Liver (tissue), 3 donors: Measurements from ENCODE around the gene KLHL30.

Experiments used
- CTCF ChIP-seq: fragments of 150-350 bp; IDR thresholded peaks from 2 replicates; pipeline ENCODE4 v1.5.1; 2017; ENCODE audit warnings: improper control_type of control experiment, low read depth, low read length; ENCODE audit not compliant: missing input control
- EGR1 ChIP-seq, 2 donors: IDR thresholded peaks; 2 replicates each; pipeline ENCODE4 v1.6.1; 2016 to 2018; ENCODE audit warnings: antibody characterized with exemption in 2 of 2, low read depth in 2 of 2
- JUND ChIP-seq, 2 donors: IDR thresholded peaks; 2 replicates each; pipeline ENCODE4 v1.6.1; 2016; ENCODE audit warnings: antibody characterized with exemption in 2 of 2
- MAX ChIP-seq: IDR thresholded peaks from 2 replicates; pipeline ENCODE4 v1.6.1; 2016; ENCODE audit warnings: antibody characterized with exemption
- RAD21 ChIP-seq, 2 donors: IDR thresholded peaks; 2 replicates each; pipeline ENCODE4 v1.6.1; 2016; ENCODE audit warnings: antibody characterized with exemption in 2 of 2, mild to moderate bottlenecking in 2 of 2
- SP1 ChIP-seq: IDR thresholded peaks from 2 replicates; pipeline ENCODE4 v1.6.1; 2018; ENCODE audit warnings: antibody characterized with exemption, mild to moderate bottlenecking
- TAF1 ChIP-seq: conservative IDR thresholded peaks from 2 replicates; pipeline ENCODE4 v1.6.1; 2016; ENCODE audit warnings: antibody characterized with exemption, mild to moderate bottlenecking
- donor health status: healthy.
- donor health status: healthy.

GRCh38 chr2:238157506-238158017 is 19.1 kb downstream of the KLHL30 start:
- TF ChIP-seq CTCF (no peak), MAX (no peak), TAF1 (no peak), EGR1 (IDR thresholded peaks at IDR 0.05; ENCODE audit: low read depth in 2 of 2) (no peak), JUND (IDR thresholded peaks at IDR 0.05) (no peak), SP1 (no peak), RAD21 (IDR thresholded peaks at IDR 0.05) (no peak)
